ENCODE results near the gene SLCO2A1.

Gene SLCO2A1

GRCh38 chr3:133992951-133993620 lies 36.6 kb downstream of the SLCO2A1 start:
- TF ChIP-seq GATA3 (IDR thresholded peaks at IDR 0.05; ENCODE audit: low read depth, low read length) (no peak), GATA2 (IDR thresholded peaks at IDR 0.05; ENCODE audit: low read depth, low read length) (no peak)

- no peak for TF ChIP-seq GATA2 (IDR thresholded peaks at IDR 0.05; ENCODE audit: low read depth, low read length)
- TF ChIP-seq GATA3 (IDR thresholded peaks at IDR 0.05; ENCODE audit: low read depth, low read length), result no peak
Measured at GRCh38 chr3:133992381-133992780, 37.3 kb downstream of the SLCO2A1 start.

- TF ChIP-seq GATA2 (IDR thresholded peaks at IDR 0.05; ENCODE audit: low read depth, low read length) (no peak), GATA3 (IDR thresholded peaks at IDR 0.05; ENCODE audit: low read depth, low read length) (no peak)
Measured at GRCh38 chr3:133991637-133992036, 38.1 kb downstream of the SLCO2A1 start.

GRCh38 chr3:133991209-133991608 lies 38.5 kb downstream of the SLCO2A1 start:
- no peak for TF ChIP-seq GATA3 (IDR thresholded peaks at IDR 0.05; ENCODE audit: low read depth, low read length)
- no peak for TF ChIP-seq GATA2 (IDR thresholded peaks at IDR 0.05; ENCODE audit: low read depth, low read length)

- TF ChIP-seq GATA2 (IDR thresholded peaks at IDR 0.05; ENCODE audit: low read depth, low read length) (no peak), GATA3 (IDR thresholded peaks at IDR 0.05; ENCODE audit: low read depth, low read length) (no peak)
Measured at GRCh38 chr3:133989936-133990702, 39.6 kb downstream of the SLCO2A1 start.

- TF ChIP-seq GATA2 (IDR thresholded peaks at IDR 0.05; ENCODE audit: low read depth, low read length), result no peak
- TF ChIP-seq GATA3 (IDR thresholded peaks at IDR 0.05; ENCODE audit: low read depth, low read length), result no peak
Measured at GRCh38 chr3:133988631-133989161, 41.0 kb downstream of the SLCO2A1 start.

GRCh38 chr3:133987948-133988484 lies 41.7 kb downstream of the SLCO2A1 start:
- TF ChIP-seq GATA3 (IDR thresholded peaks at IDR 0.05; ENCODE audit: low read depth, low read length), result no peak
- TF ChIP-seq GATA2 (IDR thresholded peaks at IDR 0.05; ENCODE audit: low read depth, low read length), result no peak

- no peak for TF ChIP-seq GATA2 (IDR thresholded peaks at IDR 0.05; ENCODE audit: low read depth, low read length)
- no peak for TF ChIP-seq GATA3 (IDR thresholded peaks at IDR 0.05; ENCODE audit: low read depth, low read length)
Measured at GRCh38 chr3:133987136-133987535, 42.6 kb downstream of the SLCO2A1 start.

- TF ChIP-seq GATA2 (IDR thresholded peaks at IDR 0.05; ENCODE audit: low read depth, low read length) (no peak), GATA3 (IDR thresholded peaks at IDR 0.05; ENCODE audit: low read depth, low read length) (no peak)
Measured at GRCh38 chr3:133986311-133986710, 43.4 kb downstream of the SLCO2A1 start.

GRCh38 chr3:133984975-133985374 lies 44.8 kb downstream of the SLCO2A1 start:
- TF ChIP-seq GATA3 (IDR thresholded peaks at IDR 0.05; ENCODE audit: low read depth, low read length) (no peak), GATA2 (IDR thresholded peaks at IDR 0.05; ENCODE audit: low read depth, low read length) (no peak)

- TF ChIP-seq GATA2 (IDR thresholded peaks at IDR 0.05; ENCODE audit: low read depth, low read length), result no peak
- TF ChIP-seq GATA3 (IDR thresholded peaks at IDR 0.05; ENCODE audit: low read depth, low read length), result no peak
Measured at GRCh38 chr3:133983576-133984560, 45.9 kb downstream of the SLCO2A1 start.

GRCh38 chr3:133983126-133983525 lies 46.6 kb downstream of the SLCO2A1 start:
- TF ChIP-seq GATA3 (IDR thresholded peaks at IDR 0.05; ENCODE audit: low read depth, low read length) (no peak), GATA2 (IDR thresholded peaks at IDR 0.05; ENCODE audit: low read depth, low read length) (no peak)

GRCh38 chr3:133980550-133980949 lies 49.2 kb downstream of the SLCO2A1 start:
- TF ChIP-seq GATA2 (IDR thresholded peaks at IDR 0.05; ENCODE audit: low read depth, low read length), result no peak
- TF ChIP-seq GATA3 (IDR thresholded peaks at IDR 0.05; ENCODE audit: low read depth, low read length), result no peak

Data from SH-SY5Y (cell line).